Hippocampal formation (tissue), 2 donors: ENCODE data around the gene DOC2B.
A peak's percentile ranks its signal among the peaks of the same experiment; 100 is the strongest.
"Not testable (repeated sequence)": the region's sequence is repeated elsewhere in the genome, so short reads cannot be mapped to it uniquely, and the experiment has no call there.

Experiments
- DNase-seq, 2 donors: peaks; one replicate each; lab custom pipeline; 2025; lab: John Stamatoyannopoulos, UW

DOC2B gene

GRCh38 chr17:181245-182049 lies at the start of gene DOC2B:
TSS of gene DOC2B (minus strand) at chr17:181650. CDS start at chr17:181479, 171 bp downstream.
- no peak for DNase-seq

- DNase-seq: no peak
Observed at GRCh38 chr17:230395-230770, 48.9 kb upstream of the DOC2B start.

- DNase-seq: no peak
Observed at GRCh38 chr17:229709-230394, 48.4 kb upstream of the DOC2B start.

- DNase-seq: no peak
Observed at GRCh38 chr17:228951-229708, 47.7 kb upstream of the DOC2B start.

GRCh38 chr17:227946-228615 lies 46.6 kb upstream of the DOC2B start:
- no peak for DNase-seq

GRCh38 chr17:227078-227945 lies 45.9 kb upstream of the DOC2B start:
- peak; percentile 22 to 32 for DNase-seq

- DNase-seq: no peak
Observed at GRCh38 chr17:226108-227077, 44.9 kb upstream of the DOC2B start.

- no peak for DNase-seq
Observed at GRCh38 chr17:225551-225950, 44.1 kb upstream of the DOC2B start.

GRCh38 chr17:224576-224975 lies 43.1 kb upstream of the DOC2B start:
- DNase-seq: not testable (repeated sequence)

- no peak for DNase-seq
Observed at GRCh38 chr17:223723-224471, 42.4 kb upstream of the DOC2B start.

- DNase-seq: peak in 1 of 2 donors; percentile 22
Observed at GRCh38 chr17:222172-222571, 40.7 kb upstream of the DOC2B start.

- no peak for DNase-seq
Observed at GRCh38 chr17:219696-220095, 38.2 kb upstream of the DOC2B start.

- DNase-seq: peak in 1 of 2 donors; percentile 2
Observed at GRCh38 chr17:218432-219110, 37.1 kb upstream of the DOC2B start.

GRCh38 chr17:216625-217024 lies 35.2 kb upstream of the DOC2B start:
- DNase-seq: no peak

GRCh38 chr17:215563-216478 lies 34.4 kb upstream of the DOC2B start:
- not testable (repeated sequence) for DNase-seq

- no peak for DNase-seq
Observed at GRCh38 chr17:214881-215331, 33.5 kb upstream of the DOC2B start.
